Trophoblast cell (in vitro differentiated cells and primary cell): ENCODE measurements around the gene CACNG4.

ENCODE experiments used
- DNase-seq, 2 donors: peaks; one replicate each; pipeline ENCODE4 v3.0.0-alpha.2; 2016
- H2AFZ ChIP-seq: 2 replicates; pipeline ENCODE4 v1.6.1; 2013; ENCODE audit warnings: low read length, moderate library complexity, mild to moderate bottlenecking; ENCODE audit not compliant: insufficient read depth, poor library complexity
- H2AK5ac ChIP-seq: 2 replicates; pipeline ENCODE4 v1.6.1; 2013; ENCODE audit warnings: mild to moderate bottlenecking, low read length
- H2BK120ac ChIP-seq: 2 replicates; pipeline ENCODE4 v1.6.1; 2013; ENCODE audit warnings: low read length, mild to moderate bottlenecking, moderate library complexity; ENCODE audit not compliant: insufficient read depth, poor library complexity
- H2BK12ac ChIP-seq: 2 replicates; pipeline ENCODE4 v1.6.1; 2013; ENCODE audit warnings: mild to moderate bottlenecking, low read length, moderate library complexity
- H2BK5ac ChIP-seq: 2 replicates; pipeline ENCODE4 v1.6.1; 2013; ENCODE audit warnings: low read length, low read depth, moderate library complexity, mild to moderate bottlenecking; ENCODE audit not compliant: poor library complexity
- H3K14ac ChIP-seq: 2 replicates; pipeline ENCODE4 v1.6.1; 2013; ENCODE audit warnings: mild to moderate bottlenecking, low read length
- H3K18ac ChIP-seq: 2 replicates; pipeline ENCODE4 v1.6.1; 2013; ENCODE audit warnings: mild to moderate bottlenecking, low read length
- H3K23ac ChIP-seq: 2 replicates; pipeline ENCODE4 v1.6.1; 2013; ENCODE audit warnings: low read length
- H3K27ac ChIP-seq: 2 replicates; pipeline ENCODE4 v1.5.1; 2013; ENCODE audit warnings: low read depth, mild to moderate bottlenecking, inconsistent platforms, low read length, moderate library complexity
- H3K27me3 ChIP-seq: 2 replicates; pipeline ENCODE4 v1.6.1; 2013; ENCODE audit warnings: inconsistent platforms, mild to moderate bottlenecking, low read length, moderate library complexity; ENCODE audit not compliant: insufficient read depth
- H3K36me3 ChIP-seq, 2 experiments: 1 replicate in 1 of 2; 2 replicates in 1 of 2; pipeline ENCODE4 v1.6.1; 2013; ENCODE audit warnings: low read length in 2 of 2, mild to moderate bottlenecking in 2 of 2, moderate library complexity in 1 of 2; ENCODE audit not compliant: insufficient read depth in 2 of 2, control insufficient read depth in 1 of 2
- H3K4ac ChIP-seq: 2 replicates; pipeline ENCODE4 v1.6.1; 2013; ENCODE audit warnings: low read depth, mild to moderate bottlenecking, low read length, moderate library complexity
- H3K4me1 ChIP-seq, 2 experiments: 1 replicate in 1 of 2; 2 replicates in 1 of 2; pipeline ENCODE4 v1.6.1; 2013; ENCODE audit warnings: low read length in 2 of 2, mild to moderate bottlenecking in 2 of 2, moderate library complexity in 1 of 2; ENCODE audit not compliant: insufficient read depth in 2 of 2, control insufficient read depth in 1 of 2
- H3K4me2 ChIP-seq: 2 replicates; pipeline ENCODE4 v1.6.1; 2013; ENCODE audit warnings: inconsistent platforms, mild to moderate bottlenecking, low read length, moderate library complexity
- H3K4me3 ChIP-seq: 2 replicates; pipeline ENCODE4 v1.5.1; 2013; ENCODE audit warnings: mild to moderate bottlenecking, low read depth, low read length, inconsistent platforms
- H3K79me1 ChIP-seq: one replicate; pipeline ENCODE4 v1.6.1; 2013; ENCODE audit warnings: low read length
- H3K79me2 ChIP-seq: 2 replicates; pipeline ENCODE4 v1.6.1; 2013; ENCODE audit warnings: low read length, mild to moderate bottlenecking; ENCODE audit not compliant: control insufficient read depth, insufficient read depth, poor library complexity
- H3K9ac ChIP-seq: 2 replicates; pipeline ENCODE4 v1.6.1; 2013; ENCODE audit warnings: mild to moderate bottlenecking, low read length
- H3K9me3 ChIP-seq: 2 replicates; pipeline ENCODE4 v1.6.1; 2013; ENCODE audit warnings: low read depth, mild to moderate bottlenecking, control low read depth, inconsistent platforms, low read length; ENCODE audit not compliant: insufficient read depth
- H4K12ac ChIP-seq: 2 replicates; pipeline ENCODE4 v1.6.1; 2013; ENCODE audit warnings: low read depth, mild to moderate bottlenecking, low read length, moderate library complexity
- H4K8ac ChIP-seq: 2 replicates; pipeline ENCODE4 v1.6.1; 2013; ENCODE audit warnings: low read depth, mild to moderate bottlenecking, low read length, moderate library complexity
- H4K91ac ChIP-seq: one replicate; pipeline ENCODE4 v1.6.1; 2013; ENCODE audit warnings: low read depth, mild to moderate bottlenecking, low read length, moderate library complexity
- WGBS: extraction: QIAGEN DNeasy Blood & Tissue Kit; methylation state at CpG from one replicate; pipeline ENCODE4 v1.1.7; 2013; ENCODE audit warnings: missing lambda C conversion rate; ENCODE audit not compliant: insufficient read length, insufficient coverage; ENCODE audit errors: extremely low coverage; 5-methylcytosine and 5-hydroxymethylcytosine counted together

The CACNG4 gene

DNA sequence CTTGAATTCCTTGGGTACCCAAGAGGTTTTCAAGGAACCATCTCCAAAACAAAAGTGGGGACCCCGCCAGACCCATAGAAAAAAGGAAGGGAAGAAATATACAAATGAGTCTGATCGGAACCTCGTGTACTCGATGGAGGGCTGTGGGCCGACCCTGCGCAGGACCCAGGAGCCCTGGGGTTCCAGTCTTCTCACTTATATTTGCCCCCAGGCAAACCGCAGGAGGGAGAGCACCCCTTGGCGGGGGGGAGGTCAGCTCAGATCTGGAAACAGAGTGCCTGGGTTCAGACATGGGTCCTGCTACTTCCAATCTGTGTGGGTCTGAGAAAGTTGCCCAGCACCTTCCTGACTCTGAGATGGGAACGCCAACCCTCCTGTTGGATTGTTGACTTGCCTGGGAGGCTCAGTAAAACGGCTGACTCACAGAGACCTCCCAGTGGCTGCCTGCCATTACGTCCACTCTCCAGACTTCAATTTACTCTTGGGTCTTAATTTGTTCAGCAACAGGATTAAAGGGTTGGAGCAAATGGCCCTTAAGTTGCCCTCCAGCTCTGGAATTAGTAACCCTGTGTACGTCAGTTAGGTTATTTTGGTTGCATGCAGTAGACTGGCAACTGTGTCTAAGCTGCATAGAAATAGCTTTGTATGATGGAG lies 24.9 kb upstream of the CACNG4 start:
- WGBS = no CpG with 5 or more reads among the region's 12 CpGs
- no peak overlapping the region for H2AFZ ChIP-seq

DNA sequence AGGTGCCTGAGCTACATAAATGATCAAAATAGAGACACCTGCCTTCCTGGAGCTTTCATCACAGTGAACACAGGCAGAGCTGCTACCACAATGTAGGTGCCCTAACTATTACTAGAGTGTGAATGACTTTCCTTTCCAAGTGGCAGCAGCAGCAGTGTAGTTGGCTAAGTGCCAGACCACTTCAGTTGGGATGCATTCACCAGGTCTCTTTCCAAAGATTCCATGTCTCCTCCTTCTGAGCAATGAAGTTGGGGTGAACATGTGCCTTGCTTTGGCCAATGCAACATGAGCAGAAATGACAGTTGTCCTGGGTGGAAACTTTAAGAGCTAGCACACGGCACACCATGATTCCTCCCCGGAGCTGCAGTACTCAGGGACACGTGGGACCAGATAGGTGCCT lies 23.3 kb upstream of the CACNG4 start:
- Histone ChIP-seq H3K18ac (no peak overlapping the region), H2AK5ac (no peak overlapping the region), H2BK12ac (no peak overlapping the region), H3K27me3 (no peaks in the 10 kb centered on the region), H4K8ac (no peak overlapping the region), H3K4me1 (peaks cover 27 to 31% of the 10 kb centered on the region in 2 experiments), H3K9ac (no peak overlapping the region), H3K4ac (no peak overlapping the region), H4K91ac (no peak overlapping the region), H2AFZ (no peak overlapping the region), H3K79me2 (peaks cover 2% of the 10 kb centered on the region), H4K12ac (no peak overlapping the region), H3K27ac (no peak overlapping the region), H3K4me3 (no peak overlapping the region), H3K79me1 (peaks cover 17% of the 10 kb centered on the region), H3K4me2 (no peak overlapping the region), H3K36me3 (no peaks in the 10 kb centered on the region), H2BK120ac (no peak overlapping the region), H3K23ac (no peak overlapping the region), H2BK5ac (no peak overlapping the region), H3K9me3 (peaks cover 14% of the 10 kb centered on the region), H3K14ac (no peak overlapping the region)
- WGBS = no CpG with 5 or more reads among the region's 3 CpGs
- DNase-seq = no peak

More for the DNA sequence above, 24.9 kb upstream of the CACNG4 start:
- Histone ChIP-seq H3K4me2 (no peak overlapping the region), H4K91ac (no peak overlapping the region), H3K9me3 (peaks cover 14% of the 10 kb centered on the region), H3K4me1 (peaks cover 18 to 24% of the 10 kb centered on the region in 2 experiments), H2BK12ac (no peak overlapping the region), H2BK120ac (no peak overlapping the region), H4K8ac (no peak overlapping the region), H3K4ac (no peak overlapping the region), H4K12ac (no peak overlapping the region), H3K18ac (no peak overlapping the region), H3K27me3 (no peaks in the 10 kb centered on the region), H2BK5ac (no peak overlapping the region), H3K36me3 (no peaks in the 10 kb centered on the region), H3K14ac (no peak overlapping the region), H3K27ac (no peak overlapping the region), H3K9ac (no peak overlapping the region), H3K79me2 (peaks cover 2% of the 10 kb centered on the region), H2AK5ac (no peak overlapping the region), H3K79me1 (peaks cover 13% of the 10 kb centered on the region), H3K4me3 (no peak overlapping the region), H3K23ac (no peak overlapping the region)
- no peak for DNase-seq

DNA sequence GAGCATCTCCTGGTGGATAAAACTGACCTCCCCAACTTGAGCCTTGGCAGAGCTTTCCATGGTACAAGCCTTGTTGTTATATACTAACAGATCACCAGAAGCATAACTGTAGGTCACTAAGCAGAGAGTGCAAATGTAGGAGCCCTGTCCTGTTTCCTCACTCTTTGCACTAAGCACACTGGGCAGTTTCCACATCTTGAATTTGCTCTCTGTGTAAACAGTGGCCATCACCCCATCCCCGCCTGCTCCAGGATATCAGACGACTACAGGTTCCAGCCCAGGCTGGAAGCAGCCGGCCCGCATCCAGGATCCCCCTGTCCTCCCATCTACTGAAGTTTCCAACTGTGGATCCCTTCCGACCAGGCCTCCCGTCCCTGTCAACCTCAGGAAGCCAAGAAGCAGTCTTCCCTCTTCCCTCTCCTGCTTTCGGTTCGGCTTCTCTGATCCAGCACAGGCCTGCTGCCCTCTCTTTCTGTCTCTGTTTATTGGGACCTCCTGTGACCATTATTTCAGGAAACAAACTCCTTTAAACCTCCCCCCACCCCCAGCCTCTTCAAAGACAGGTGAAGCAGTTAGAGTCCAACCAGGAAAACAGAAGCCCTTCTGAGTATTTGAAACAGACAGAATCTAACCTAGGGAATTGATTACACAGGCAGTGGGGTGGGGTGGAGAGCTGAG lies 22.6 kb upstream of the CACNG4 start:
- no CpG with 5 or more reads among the region's 8 CpGs for WGBS
- Histone ChIP-seq H3K79me2 (peaks cover 2% of the 10 kb centered on the region), H3K9ac (no peak overlapping the region), H4K12ac (no peak overlapping the region), H2AK5ac (no peak overlapping the region), H2BK5ac (peak overlapping the region; percentile 62), H3K23ac (no peak overlapping the region), H3K4me2 (no peak overlapping the region), H2BK12ac (peak overlapping the region; percentile 34), H3K9me3 (peaks cover 14% of the 10 kb centered on the region), H2BK120ac (peak overlapping the region; percentile 16), H2AFZ (no peak overlapping the region), H4K8ac (peak overlapping the region; percentile 17), H3K14ac (peak overlapping the region; percentile 21), H3K27me3 (no peaks in the 10 kb centered on the region), H3K4ac (no peak overlapping the region), H4K91ac (peak overlapping the region; percentile 33), H3K79me1 (peaks cover 17% of the 10 kb centered on the region), H3K36me3 (no peaks in the 10 kb centered on the region), H3K4me1 (peaks cover 27 to 35% of the 10 kb centered on the region in 2 experiments), H3K18ac (peak overlapping the region; percentile 48), H3K27ac (peak overlapping the region; percentile 25), H3K4me3 (no peak overlapping the region)
- no peak for DNase-seq

DNA sequence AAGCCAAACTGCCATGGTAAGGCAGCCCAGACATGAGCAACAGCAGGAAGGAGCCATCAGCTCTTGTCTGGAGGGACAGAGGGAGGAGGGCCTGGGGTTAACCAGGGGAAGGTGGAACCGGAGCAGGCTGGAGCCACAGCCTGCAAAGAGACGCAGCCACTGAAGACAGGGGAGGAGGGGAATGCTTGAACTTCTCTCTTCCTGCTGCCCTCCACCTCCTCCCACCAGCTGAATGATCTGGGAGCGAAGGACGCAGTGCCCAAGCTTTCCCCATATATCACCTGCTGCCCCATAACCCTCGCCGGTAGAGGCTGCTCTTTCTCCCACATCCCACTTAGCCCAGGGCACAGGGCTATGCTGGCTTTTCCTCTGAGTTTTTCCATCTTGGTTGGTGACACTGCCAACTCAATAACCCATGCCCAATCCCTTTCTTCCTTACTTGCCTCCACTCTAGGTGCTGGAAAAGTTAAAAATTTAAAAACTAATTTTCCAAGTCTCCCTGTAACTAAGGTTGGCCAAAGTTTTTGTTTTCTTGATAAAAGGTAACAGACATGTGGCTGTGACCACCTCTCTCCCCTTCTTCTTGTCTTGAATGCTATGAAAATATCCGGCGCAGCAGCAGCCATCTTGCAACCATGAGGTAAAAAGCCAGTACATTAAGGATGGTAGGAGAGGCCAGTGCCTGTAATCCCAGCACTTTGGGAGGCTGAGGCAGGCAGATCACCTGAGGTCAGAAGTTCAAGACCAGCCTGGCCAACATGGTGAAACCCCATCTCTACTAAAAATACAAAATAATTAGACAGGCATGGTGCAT lies 21.8 kb upstream of the CACNG4 start:
- peaks cover 31 to 41% of the 10 kb centered on the region in 2 experiments for H3K4me1 ChIP-seq
- H2AFZ ChIP-seq = no peak overlapping the region
- H3K4me3 ChIP-seq = no peak overlapping the region
- peak overlapping the region; percentile 4 for H4K8ac ChIP-seq
- no peak overlapping the region for H3K14ac ChIP-seq
- peaks cover 20% of the 10 kb centered on the region for H3K79me1 ChIP-seq
- no peaks in the 10 kb centered on the region for H3K27me3 ChIP-seq
- peak overlapping the region; percentile 59 for H4K91ac ChIP-seq
- H3K36me3 ChIP-seq = no peaks in the 10 kb centered on the region
- H3K9me3 ChIP-seq = peaks cover 10% of the 10 kb centered on the region
- H3K9ac ChIP-seq = no peak overlapping the region
- H4K12ac ChIP-seq = no peak overlapping the region
- H3K4ac ChIP-seq = no peak overlapping the region
- H2BK120ac ChIP-seq = peak overlapping the region; percentile 16
- peak overlapping the region; percentile 53 for H3K27ac ChIP-seq
- peak overlapping the region; percentile 34 for H2BK12ac ChIP-seq
- H3K23ac ChIP-seq = no peak overlapping the region
- peak overlapping the region; percentile 21 for H2AK5ac ChIP-seq
- WGBS = no CpG with 5 or more reads among the region's 8 CpGs
- H3K18ac ChIP-seq = no peak overlapping the region
- no peak overlapping the region for H2BK5ac ChIP-seq
- H3K4me2 ChIP-seq = no peak overlapping the region
- DNase-seq = no peak
- H3K79me2 ChIP-seq = peaks cover 2% of the 10 kb centered on the region
